Midbrain (tissue), 1 donor: ENCODE results near the gene DMXL2.
"Not testable (repeated sequence)": the region's sequence is repeated elsewhere in the genome, so short reads cannot be mapped to it uniquely, and the experiment has no call there.

Source experiments
- DNase-seq: peaks from one replicate; lab custom pipeline; 2025; lab: John Stamatoyannopoulos, UW

DMXL2 gene

GRCh38 chr15:51576911-51577500 is 45.6 kb downstream of the DMXL2 start:
- DNase-seq, result no peak

- no peak for DNase-seq
These were observed 46.2 kb downstream of the DMXL2 start for GRCh38 chr15:51576286-51576850.

GRCh38 chr15:51575775-51576174 is 46.8 kb downstream of the DMXL2 start:
- no peak for DNase-seq

- not testable (repeated sequence) for DNase-seq
These were observed 49.2 kb downstream of the DMXL2 start for GRCh38 chr15:51573352-51573751.

- not testable (repeated sequence) for DNase-seq
These were observed 53.4 kb downstream of the DMXL2 start for GRCh38 chr15:51568939-51569784.

- DNase-seq, result no peak
These were observed 61.3 kb downstream of the DMXL2 start for GRCh38 chr15:51561271-51561670.

GRCh38 chr15:51558876-51559275 is 63.7 kb downstream of the DMXL2 start:
- DNase-seq, result no peak

GRCh38 chr15:51558411-51558810 is 64.2 kb downstream of the DMXL2 start:
- DNase-seq, result no peak

- no peak for DNase-seq
These were observed 71.7 kb downstream of the DMXL2 start for GRCh38 chr15:51550841-51551240.

- DNase-seq, result no peak
These were observed 74.9 kb downstream of the DMXL2 start for GRCh38 chr15:51547656-51548055.

- DNase-seq, result no peak
These were observed 85.5 kb downstream of the DMXL2 start for GRCh38 chr15:51536965-51537574.

GRCh38 chr15:51533672-51534398 is 88.7 kb downstream of the DMXL2 start:
- DNase-seq, result no peak

- DNase-seq, result no peak
These were observed 95.6 kb downstream of the DMXL2 start for GRCh38 chr15:51526955-51527354.

GRCh38 chr15:51524376-51524775 is 98.2 kb downstream of the DMXL2 start:
- DNase-seq, result no peak

- DNase-seq, result no peak
These were observed 106.3 kb downstream of the DMXL2 start for GRCh38 chr15:51516291-51516690.

- no peak for DNase-seq
These were observed 117.3 kb downstream of the DMXL2 start for GRCh38 chr15:51505251-51505650.

- DNase-seq, result no peak
These were observed 119.6 kb downstream of the DMXL2 start for GRCh38 chr15:51503003-51503402.

GRCh38 chr15:51499379-51499976 is 123.1 kb downstream of the DMXL2 start:
- no peak for DNase-seq

- no peak for DNase-seq
These were observed 124.8 kb downstream of the DMXL2 start for GRCh38 chr15:51497806-51498205.

GRCh38 chr15:51496246-51496645 is 126.3 kb downstream of the DMXL2 start:
- no peak for DNase-seq

- DNase-seq, result no peak
These were observed 127.9 kb downstream of the DMXL2 start for GRCh38 chr15:51494411-51495314.
